HG03378 (cell line): ENCODE measurements around the gene EIF3C.
"Not testable (repeated sequence)": the region's sequence is repeated elsewhere in the genome, so short reads cannot be mapped to it uniquely, and the experiment has no call there.

ENCODE experiments used
- ATAC-seq: cut with Tn5 transposase; IDR thresholded peaks from one replicate; pipeline ENCODE4 v1.9.1; 2021; ENCODE audit warnings: mild to moderate bottlenecking, moderate library complexity; ENCODE audit not compliant: unreplicated experiment

Gene EIF3C

DNA sequence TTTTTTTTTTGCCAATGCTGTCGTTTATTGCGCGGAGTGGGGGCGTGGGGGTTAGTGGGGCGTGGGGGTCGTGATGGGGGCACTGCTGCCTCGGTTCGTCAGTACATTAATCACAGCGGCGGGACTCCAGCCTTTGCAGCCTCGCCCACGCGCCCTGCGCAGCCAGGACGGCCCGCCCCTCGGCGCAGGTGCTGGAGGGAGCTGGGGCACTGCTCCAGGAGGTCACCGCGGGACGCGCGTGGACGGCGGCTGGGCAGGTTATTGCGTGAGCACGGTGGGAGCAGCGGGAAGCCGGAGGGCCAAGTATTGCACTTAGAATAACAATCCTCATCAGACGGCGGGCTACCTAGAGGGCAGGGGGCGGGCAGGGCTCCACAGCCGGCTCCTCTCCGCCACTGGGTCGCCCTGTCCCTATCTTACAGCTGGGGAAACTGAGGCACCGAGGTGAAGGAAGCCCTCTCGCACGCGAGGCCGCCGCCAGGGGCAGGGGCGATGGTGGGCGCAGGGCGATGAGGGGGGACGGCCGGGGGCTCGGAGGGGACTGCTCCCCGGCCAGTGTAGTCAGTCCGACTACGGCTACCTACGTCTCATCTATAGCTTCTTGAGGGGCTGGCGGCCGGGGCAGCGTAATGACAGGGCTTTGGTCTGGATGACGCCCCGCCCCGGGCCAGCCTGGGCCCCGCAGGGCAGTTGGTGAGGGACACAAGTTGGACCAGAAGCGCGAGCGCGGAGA, 35.5 kb downstream of the EIF3C start:
- not testable (repeated sequence) for ATAC-seq

DNA sequence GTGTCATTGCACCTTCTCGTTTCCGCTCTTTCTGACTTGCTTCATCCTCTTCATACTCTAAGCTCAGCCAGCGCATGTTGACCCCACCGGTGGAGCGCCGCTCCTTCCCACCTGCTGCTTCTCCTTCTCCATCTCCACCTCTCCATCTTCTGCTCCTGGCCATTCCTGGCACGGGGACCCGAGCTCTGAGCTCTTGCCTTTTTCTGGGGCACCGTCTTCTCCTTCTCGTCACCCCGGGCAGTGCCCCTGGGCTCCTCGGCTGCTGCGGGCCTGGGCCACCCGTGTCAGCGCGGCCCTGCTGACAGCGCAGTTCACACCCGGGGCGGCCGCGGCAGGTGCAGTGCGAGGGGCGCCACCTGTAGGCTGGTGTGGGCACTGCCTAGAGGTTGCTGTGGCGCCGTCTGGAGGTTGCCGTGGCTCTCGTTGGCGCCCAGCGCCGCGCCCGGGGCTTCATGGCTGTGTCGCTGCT, 38.8 kb downstream of the EIF3C start:
- ATAC-seq: not testable (repeated sequence)

GRCh38 chr16:28750469-28751067, 39.3 kb downstream of the EIF3C start:
- not testable (repeated sequence) for ATAC-seq

DNA sequence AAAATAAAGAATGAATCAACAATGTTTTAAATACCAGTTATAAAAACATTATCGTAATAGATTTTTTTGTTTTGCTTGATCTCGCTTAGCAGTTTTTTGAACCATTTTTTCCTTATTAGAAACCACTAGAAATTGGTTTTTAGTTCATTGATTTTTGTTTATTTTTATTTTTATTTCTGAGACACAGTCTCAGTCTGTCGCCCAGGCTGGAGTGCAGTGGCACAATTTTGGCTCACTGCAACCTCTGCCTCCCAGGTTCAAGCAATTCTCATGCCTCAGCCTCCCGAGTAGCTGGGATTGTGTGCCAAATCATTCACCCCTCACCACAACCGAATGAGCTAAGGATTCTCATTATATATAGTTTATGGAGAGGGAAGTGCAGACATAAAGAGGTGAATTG, 40.2 kb downstream of the EIF3C start, which contains the start of gene NPIPB9:
Gene NPIPB9, plus strand, starts transcription at position 301 of the 400 bp plus-strand sequence.
- ATAC-seq: not testable (repeated sequence)

GRCh38 chr16:28781697-28782096, 70.4 kb downstream of the EIF3C start:
- ATAC-seq: not testable (repeated sequence)

DNA sequence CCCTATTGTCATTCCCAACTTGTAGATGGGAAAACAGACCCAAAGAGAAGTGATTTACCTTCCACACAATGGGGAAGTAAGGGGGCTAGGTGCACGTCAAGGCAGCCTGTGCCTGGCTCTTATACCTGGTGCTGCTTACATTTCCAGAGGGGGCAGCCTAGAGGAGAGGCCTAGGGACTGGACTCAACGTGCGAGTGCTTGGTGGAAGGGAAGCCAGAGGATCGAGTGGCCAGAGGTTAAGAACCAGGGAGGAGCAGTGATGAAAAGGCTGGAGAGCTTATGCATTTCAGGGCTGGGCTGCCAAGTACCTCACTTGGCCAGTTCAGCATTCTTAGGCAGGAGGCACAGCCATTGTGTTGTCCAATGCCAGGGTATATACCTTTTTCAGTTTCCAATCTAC, 71.1 kb downstream of the EIF3C start:
- ATAC-seq: not testable (repeated sequence)
